Measurements from ENCODE around the gene GRM8. TPM values are rescaled to one million over a fixed set of nuclear protein-coding genes. Genes with fewer than 3 reads are reported as not detected.

GRM8 gene
- total RNA-seq, 1 experiment from 2014 or later = 0.80 TPM

- DNase-seq (ENCODE audit: low spot score) = no peak
Observed at GRCh38 chr7:127093340-127093739, 159.4 kb downstream of the GRM8 start.

GRCh38 chr7:127091620-127092019 lies 161.1 kb downstream of the GRM8 start:
- BruUV-seq (replicated peaks) = no TSS peak
- DNase-seq (ENCODE audit: low spot score) = no peak
- CTCF ChIA-PET = no interaction called here

More at GRCh38 chr7:127093340-127093739, 159.4 kb downstream of the GRM8 start:
- Histone ChIP-seq H3K27me3 (replicated peaks; ENCODE audit: insufficient read depth, low read depth, low read length, poor library complexity) (no peaks in the 10 kb centered on the region), H3K9me3 (ENCODE audit: low read depth, low read length, poor library complexity, severe bottlenecking) (no peaks in the 10 kb centered on the region), H3K4me1 (ENCODE audit: insufficient read depth, low read length, poor library complexity, severe bottlenecking) (no peaks in the 10 kb centered on the region), H3K36me3 (ENCODE audit: insufficient read depth, low read length, poor library complexity, severe bottlenecking) (no peaks in the 10 kb centered on the region), H3K27ac (ENCODE audit: low read depth, low read length, poor library complexity, severe bottlenecking) (no peak overlapping the region), H3K4me3 (ENCODE audit: low read depth, low read length, poor library complexity, severe bottlenecking) (no peak overlapping the region)
- CTCF ChIA-PET = no interaction called here
- intact Hi-C loops (cut with micrococcal nuclease; ENCODE audit: unreplicated experiment) = no loop called here
- POLR2A ChIA-PET (ENCODE audit: low non-redundant PET) = no interaction called here
- TF ChIP-seq, protein P1, sequence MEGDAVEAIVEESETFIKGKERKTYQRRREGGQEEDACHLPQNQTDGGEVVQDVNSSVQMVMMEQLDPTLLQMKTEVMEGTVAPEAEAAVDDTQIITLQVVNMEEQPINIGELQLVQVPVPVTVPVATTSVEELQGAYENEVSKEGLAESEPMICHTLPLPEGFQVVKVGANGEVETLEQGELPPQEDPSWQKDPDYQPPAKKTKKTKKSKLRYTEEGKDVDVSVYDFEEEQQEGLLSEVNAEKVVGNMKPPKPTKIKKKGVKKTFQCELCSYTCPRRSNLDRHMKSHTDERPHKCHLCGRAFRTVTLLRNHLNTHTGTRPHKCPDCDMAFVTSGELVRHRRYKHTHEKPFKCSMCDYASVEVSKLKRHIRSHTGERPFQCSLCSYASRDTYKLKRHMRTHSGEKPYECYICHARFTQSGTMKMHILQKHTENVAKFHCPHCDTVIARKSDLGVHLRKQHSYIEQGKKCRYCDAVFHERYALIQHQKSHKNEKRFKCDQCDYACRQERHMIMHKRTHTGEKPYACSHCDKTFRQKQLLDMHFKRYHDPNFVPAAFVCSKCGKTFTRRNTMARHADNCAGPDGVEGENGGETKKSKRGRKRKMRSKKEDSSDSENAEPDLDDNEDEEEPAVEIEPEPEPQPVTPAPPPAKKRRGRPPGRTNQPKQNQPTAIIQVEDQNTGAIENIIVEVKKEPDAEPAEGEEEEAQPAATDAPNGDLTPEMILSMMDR (conservative IDR thresholded peaks at IDR 0.05; ENCODE audit: low read depth, low read length) = no peak
- TF ChIP-seq EZH2 (IDR thresholded peaks at IDR 0.05; ENCODE audit: borderline replicate concordance, low read depth, low read length, poor library complexity, severe bottlenecking) = no peak
- no TSS peak for BruUV-seq (replicated peaks)

DNA sequence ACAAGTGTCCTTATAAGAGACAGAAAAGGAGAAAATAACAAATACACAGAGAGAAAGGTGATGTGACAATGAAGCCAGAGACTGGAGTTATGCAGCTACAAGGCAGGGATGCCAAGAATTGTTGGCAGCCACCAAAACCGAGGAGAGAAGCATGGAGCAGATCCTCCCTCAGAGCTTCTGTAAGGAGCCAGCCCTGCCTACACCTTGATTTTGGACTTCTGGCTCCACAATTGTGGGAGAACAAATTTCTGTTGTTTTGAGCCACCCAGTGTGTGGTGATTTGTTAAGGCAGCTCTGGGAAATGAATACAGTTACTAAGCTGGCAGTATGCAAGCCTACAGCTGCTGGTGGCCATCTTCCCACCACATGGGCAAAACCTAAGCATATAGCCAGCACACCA lies 163.6 kb downstream of the GRM8 start:
- ChIA-PET CTCF (no interaction called here), POLR2A (ENCODE audit: low non-redundant PET) (no interaction called here)
- no peak for DNase-seq (ENCODE audit: low spot score)
- TF ChIP-seq, protein P1 (conservative IDR thresholded peaks at IDR 0.05; ENCODE audit: low read depth, low read length) = no peak
- TF ChIP-seq EZH2 (IDR thresholded peaks at IDR 0.05; ENCODE audit: borderline replicate concordance, low read depth, low read length, poor library complexity, severe bottlenecking) = no peak
- Histone ChIP-seq H3K36me3 (ENCODE audit: insufficient read depth, low read length, poor library complexity, severe bottlenecking) (no peaks in the 10 kb centered on the region), H3K4me3 (ENCODE audit: low read depth, low read length, poor library complexity, severe bottlenecking) (no peak overlapping the region), H3K27me3 (replicated peaks; ENCODE audit: insufficient read depth, low read depth, low read length, poor library complexity) (no peaks in the 10 kb centered on the region), H3K27ac (ENCODE audit: low read depth, low read length, poor library complexity, severe bottlenecking) (no peak overlapping the region), H3K4me1 (ENCODE audit: insufficient read depth, low read length, poor library complexity, severe bottlenecking) (no peaks in the 10 kb centered on the region), H3K9me3 (ENCODE audit: low read depth, low read length, poor library complexity, severe bottlenecking) (no peaks in the 10 kb centered on the region)
- BruUV-seq (replicated peaks) = no TSS peak
- intact Hi-C loops (cut with micrococcal nuclease; ENCODE audit: unreplicated experiment) = no loop called here

More at GRCh38 chr7:127091620-127092019, 161.1 kb downstream of the GRM8 start:
- H3K27me3 ChIP-seq (replicated peaks; ENCODE audit: insufficient read depth, low read depth, low read length, poor library complexity) = no peaks in the 10 kb centered on the region
- H3K27ac ChIP-seq (ENCODE audit: low read depth, low read length, poor library complexity, severe bottlenecking) = no peak overlapping the region
- H3K36me3 ChIP-seq (ENCODE audit: insufficient read depth, low read length, poor library complexity, severe bottlenecking) = no peaks in the 10 kb centered on the region
- no peak for TF ChIP-seq EZH2 (IDR thresholded peaks at IDR 0.05; ENCODE audit: borderline replicate concordance, low read depth, low read length, poor library complexity, severe bottlenecking)
- TF ChIP-seq, protein P1 (conservative IDR thresholded peaks at IDR 0.05; ENCODE audit: low read depth, low read length) = no peak
- H3K9me3 ChIP-seq (ENCODE audit: low read depth, low read length, poor library complexity, severe bottlenecking) = no peaks in the 10 kb centered on the region
- H3K4me1 ChIP-seq (ENCODE audit: insufficient read depth, low read length, poor library complexity, severe bottlenecking) = no peaks in the 10 kb centered on the region
- no peak overlapping the region for H3K4me3 ChIP-seq (ENCODE audit: low read depth, low read length, poor library complexity, severe bottlenecking)
- POLR2A ChIA-PET (ENCODE audit: low non-redundant PET) = no interaction called here
- intact Hi-C loops (cut with micrococcal nuclease; ENCODE audit: unreplicated experiment) = no loop called here
